SKM-1 (cell line): ENCODE data around the gene HIGD1A.

Experiments used
- DNase-seq: peaks from one replicate; lab custom pipeline; 2025; ENCODE audit not compliant: unreplicated experiment; lab: John Stamatoyannopoulos, UW

HIGD1A gene

GRCh38 chr3:42762046-42762724 lies 42.1 kb downstream of the HIGD1A start:
- peak; percentile 91 for DNase-seq

- no peak for DNase-seq
Observed at GRCh38 chr3:42758126-42758525, 46.2 kb downstream of the HIGD1A start.

GRCh38 chr3:42756681-42757213 lies 47.5 kb downstream of the HIGD1A start:
- DNase-seq, result no peak

GRCh38 chr3:42755681-42756578 lies 48.4 kb downstream of the HIGD1A start:
- DNase-seq, result peak; percentile 33

- DNase-seq, result no peak
Observed at GRCh38 chr3:42753757-42754156, 50.5 kb downstream of the HIGD1A start.

- DNase-seq, result no peak
Observed at GRCh38 chr3:42752961-42753360, 51.3 kb downstream of the HIGD1A start.

- no peak for DNase-seq
Observed at GRCh38 chr3:42752441-42752840, 51.8 kb downstream of the HIGD1A start.

GRCh38 chr3:42751609-42752008 lies 52.7 kb downstream of the HIGD1A start:
- DNase-seq, result no peak

GRCh38 chr3:42750834-42751233 lies 53.5 kb downstream of the HIGD1A start:
- DNase-seq, result no peak

GRCh38 chr3:42749753-42750231 lies 54.5 kb downstream of the HIGD1A start:
- peak; percentile 73 for DNase-seq

- DNase-seq, result no peak
Observed at GRCh38 chr3:42749025-42749752, 55.1 kb downstream of the HIGD1A start.

- DNase-seq, result no peak
Observed at GRCh38 chr3:42747581-42747980, 56.7 kb downstream of the HIGD1A start.

- no peak for DNase-seq
Observed at GRCh38 chr3:42746455-42747450, 57.5 kb downstream of the HIGD1A start.

GRCh38 chr3:42745776-42746454 lies 58.4 kb downstream of the HIGD1A start:
- no peak for DNase-seq

GRCh38 chr3:42745291-42745745 lies 59.0 kb downstream of the HIGD1A start:
- DNase-seq, result no peak

- no peak for DNase-seq
Observed at GRCh38 chr3:42743204-42743995, 60.9 kb downstream of the HIGD1A start.

- DNase-seq, result no peak
Observed at GRCh38 chr3:42742688-42743087, 61.6 kb downstream of the HIGD1A start.

- no peak for DNase-seq
Observed at GRCh38 chr3:42742259-42742658, 62.0 kb downstream of the HIGD1A start.

- no peak for DNase-seq
Observed at GRCh38 chr3:42741796-42742195, 62.5 kb downstream of the HIGD1A start.
